HEK293 (cell line): ENCODE data around the gene PSMD13.

Source experiments
- CTCF ChIA-PET: fragments of 350-600 bp; formaldehyde crosslinking; extraction: SDS; loops from one replicate; lab custom pipeline; 2021; ENCODE audit warnings: antibody characterized with exemption; lab: Yijun Ruan, JAX
- POLR2A ChIA-PET: fragments of 300-600 bp; formaldehyde crosslinking; extraction: SDS; loops from one replicate; lab custom pipeline; 2020; ENCODE audit warnings: antibody characterized with exemption, inconsistent platforms; lab: Yijun Ruan, JAX
- H3K27ac ChIP-seq: fragments of 200-500 bp; sonication (Bioruptor generic); 2 replicates; pipeline ENCODE4 v1.5.1; 2014; ENCODE audit warnings: low read depth, low read length, control low read depth, inconsistent platforms; ENCODE audit errors: extremely low read depth
- H3K36me3 ChIP-seq, 2 experiments: fragments of 200-500 bp in 1 of 2; sonication (Bioruptor generic) in 1 of 2; 1 replicate in 1 of 2; 2 replicates in 1 of 2; pipeline ENCODE4 v1.5.1; 2014 to 2017; ENCODE audit warnings: inconsistent platforms in 2 of 2, low read length in 2 of 2; ENCODE audit not compliant: control insufficient read depth in 2 of 2, insufficient read depth in 1 of 2
- H3K4me1 ChIP-seq: fragments of 200-500 bp; sonication (Bioruptor generic); 2 replicates; pipeline ENCODE4 v1.5.1; 2014; ENCODE audit warnings: mild to moderate bottlenecking, low read length, inconsistent platforms; ENCODE audit not compliant: control insufficient read depth, insufficient read depth
- H3K4me3 ChIP-seq: 2 replicates; pipeline ENCODE4 v1.5.1; 2011; ENCODE audit warnings: low read depth, mild to moderate bottlenecking, control low read depth, low read length, moderate library complexity
- H3K9me3 ChIP-seq: fragments of 200-500 bp; sonication (Bioruptor generic); 2 replicates; pipeline ENCODE4 v1.5.1; 2014; ENCODE audit warnings: low read depth, low read length, inconsistent platforms; ENCODE audit not compliant: control insufficient read depth, insufficient read depth
- ATF2 ChIP-seq: fragments of 450-650 bp; formaldehyde crosslinking; IDR thresholded peaks from 2 replicates; pipeline ENCODE4 v1.5.1; 2016; ENCODE audit warnings: missing biosample characterization, missing genetic modification characterization, low read depth
- GLI4 ChIP-seq: fragments of 450-650 bp; formaldehyde crosslinking; IDR thresholded peaks from 2 replicates; pipeline ENCODE4 v1.5.1; 2016; ENCODE audit warnings: missing biosample characterization, missing genetic modification characterization
- HOXC10 ChIP-seq: sonication (generic); formaldehyde crosslinking; IDR thresholded peaks from 2 replicates; pipeline ENCODE4 v1.8.1; 2023; ENCODE audit warnings: mild to moderate bottlenecking, missing genetic modification reagents
- IKZF3 ChIP-seq: fragments of 450-650 bp; IDR thresholded peaks from 2 replicates; pipeline ENCODE4 v1.5.0; 2018; ENCODE audit warnings: missing biosample characterization, mild to moderate bottlenecking, missing genetic modification characterization, moderate library complexity
- KLF16 ChIP-seq: fragments of 450-650 bp; formaldehyde crosslinking; IDR thresholded peaks from 2 replicates; pipeline ENCODE4 v1.5.1; 2017; ENCODE audit warnings: missing biosample characterization, missing genetic modification characterization
- KLF8 ChIP-seq: fragments of 450-650 bp; formaldehyde crosslinking; IDR thresholded peaks from 2 replicates; pipeline ENCODE4 v1.5.1; 2016; ENCODE audit warnings: missing biosample characterization, missing genetic modification characterization
- MYNN ChIP-seq: fragments of 450-650 bp; formaldehyde crosslinking; IDR thresholded peaks from 2 replicates; pipeline ENCODE4 v1.5.1; 2016; ENCODE audit warnings: missing biosample characterization, missing genetic modification characterization, borderline replicate concordance
- SCRT1 ChIP-seq: fragments of 450-650 bp; formaldehyde crosslinking; IDR thresholded peaks from 2 replicates; pipeline ENCODE4 v1.5.1; 2016; ENCODE audit warnings: missing biosample characterization, missing genetic modification characterization, borderline replicate concordance
- SCRT2 ChIP-seq: fragments of 450-650 bp; formaldehyde crosslinking; IDR thresholded peaks from 2 replicates; pipeline ENCODE4 v1.5.1; 2016; ENCODE audit warnings: missing biosample characterization, missing genetic modification characterization
- ZBTB1 ChIP-seq: fragments of 450-650 bp; formaldehyde crosslinking; IDR thresholded peaks from 2 replicates; pipeline ENCODE4 v1.5.1; 2016; ENCODE audit warnings: missing biosample characterization, missing genetic modification characterization
- ZIC2 ChIP-seq: fragments of 450-650 bp; formaldehyde crosslinking; IDR thresholded peaks from 2 replicates; pipeline ENCODE4 v1.5.1; 2016; ENCODE audit warnings: missing biosample characterization, missing genetic modification characterization
- ZNF214 ChIP-seq: fragments of 450-650 bp; formaldehyde crosslinking; IDR thresholded peaks from 2 replicates; pipeline ENCODE4 v1.5.1; 2017; ENCODE audit warnings: missing biosample characterization, mild to moderate bottlenecking, missing genetic modification characterization, borderline replicate concordance
- ZNF223 ChIP-seq: fragments of 450-650 bp; formaldehyde crosslinking; IDR thresholded peaks from 2 replicates; pipeline ENCODE4 v1.5.1; 2016; ENCODE audit warnings: missing biosample characterization, missing genetic modification characterization
- ZNF394 ChIP-seq: fragments of 450-650 bp; formaldehyde crosslinking; IDR thresholded peaks from 2 replicates; pipeline ENCODE4 v1.5.1; 2016; ENCODE audit warnings: missing biosample characterization, missing genetic modification characterization, mild to moderate bottlenecking, moderate library complexity, borderline replicate concordance
- ZNF404 ChIP-seq: fragments of 450-650 bp; formaldehyde crosslinking; IDR thresholded peaks from 2 replicates; pipeline ENCODE4 v1.5.1; 2017; ENCODE audit warnings: missing biosample characterization, missing genetic modification characterization
- ZNF473 ChIP-seq: fragments of 450-650 bp; formaldehyde crosslinking; IDR thresholded peaks from 2 replicates; pipeline ENCODE4 v1.5.1; 2017; ENCODE audit warnings: missing biosample characterization, missing genetic modification characterization
- ZNF501 ChIP-seq: fragments of 450-650 bp; formaldehyde crosslinking; IDR thresholded peaks from 2 replicates; pipeline ENCODE4 v1.5.1; 2016; ENCODE audit warnings: missing biosample characterization, missing genetic modification characterization
- ZNF560 ChIP-seq: fragments of 450-650 bp; formaldehyde crosslinking; IDR thresholded peaks from 2 replicates; pipeline ENCODE4 v1.5.1; 2017; ENCODE audit warnings: missing biosample characterization, missing genetic modification characterization, borderline replicate concordance
- ZNF660 ChIP-seq: fragments of 450-650 bp; IDR thresholded peaks from 2 replicates; pipeline ENCODE4 v1.5.1; 2018; ENCODE audit warnings: missing biosample characterization, mild to moderate bottlenecking, missing genetic modification characterization
- ZNF677 ChIP-seq: fragments of 450-650 bp; IDR thresholded peaks from 2 replicates; pipeline ENCODE4 v1.5.0; 2018; ENCODE audit warnings: missing biosample characterization, mild to moderate bottlenecking, missing genetic modification characterization, moderate library complexity
- ZNF768 ChIP-seq: fragments of 450-650 bp; formaldehyde crosslinking; IDR thresholded peaks from 2 replicates; pipeline ENCODE4 v1.5.1; 2018; ENCODE audit warnings: missing biosample characterization, mild to moderate bottlenecking, missing genetic modification characterization
- ZSCAN16 ChIP-seq: fragments of 450-650 bp; formaldehyde crosslinking; IDR thresholded peaks from 2 replicates; pipeline ENCODE4 v1.5.1; 2016; ENCODE audit warnings: missing biosample characterization, missing genetic modification characterization
- ZSCAN4 ChIP-seq: fragments of 450-650 bp; formaldehyde crosslinking; IDR thresholded peaks from 2 replicates; pipeline ENCODE4 v1.5.1; 2017; ENCODE audit warnings: missing biosample characterization, missing genetic modification characterization
- TF ChIP-seq, protein P1 (sequence below): fragments of 450-650 bp; formaldehyde crosslinking; IDR thresholded peaks from 2 replicates; pipeline ENCODE4 v1.5.1; 2016; ENCODE audit warnings: missing biosample characterization, missing genetic modification characterization

The PSMD13 gene

DNA sequence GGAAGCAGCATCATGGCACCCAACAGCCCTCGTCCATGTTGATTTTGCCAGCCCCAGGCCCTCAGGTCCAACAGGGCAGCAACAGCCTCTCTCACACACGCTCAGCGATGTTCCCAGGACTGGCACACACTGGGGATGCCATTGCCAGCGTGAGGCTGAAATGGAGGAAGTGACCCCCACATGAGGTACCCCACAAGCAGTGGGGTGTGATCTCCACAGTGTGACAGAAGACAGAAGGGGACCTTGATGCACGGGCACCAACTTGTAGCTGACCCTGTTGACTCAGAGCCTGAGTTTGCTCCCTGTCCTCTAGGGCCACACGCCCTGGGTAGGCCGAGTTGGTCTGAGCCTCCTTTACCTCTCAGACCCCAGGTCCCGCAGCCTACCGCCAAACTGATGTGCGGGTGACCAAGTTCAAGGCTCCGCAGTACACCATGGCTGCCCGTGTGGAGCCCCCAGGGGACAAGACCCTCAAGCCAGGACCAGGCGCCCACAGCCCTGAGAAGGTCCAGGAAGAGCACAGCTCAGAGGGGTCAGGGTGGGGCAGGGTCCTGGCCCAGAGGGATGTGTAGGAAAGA lies 37.7 kb upstream of the PSMD13 start:
- TF ChIP-seq SCRT1 (tag by site-specific recombination) = 0 out of 2 replicates have a peak, but pooled peaks have one; percentile 16
- TF ChIP-seq ZNF473 = no peak
- TF ChIP-seq SCRT2 (tag by site-specific recombination) = peak; percentile 36; the same call in 1 of the 2 replicates
- TF ChIP-seq ZSCAN4 = no peak
- POLR2A ChIA-PET = no interaction called here
- no peaks in the 10 kb centered on the region for H3K4me1 ChIP-seq
- peaks cover 0 to 13% of the 10 kb centered on the region in 2 experiments; a peak in 1 of 3 replicates for H3K36me3 ChIP-seq
- H3K9me3 ChIP-seq = no peaks in the 10 kb centered on the region
- H3K27ac ChIP-seq = no peak overlapping the region
- no peak overlapping the region for H3K4me3 ChIP-seq
- CTCF ChIA-PET = interaction anchor here (1.0 kb wide), 1 partner anchor 249 kb away, joined by 3 read pairs; no protein-coding TSS in a partner anchor

GRCh38 chr11:199782-200181 lies 37.0 kb upstream of the PSMD13 start:
- H3K36me3 ChIP-seq = peaks cover 0 to 19% of the 10 kb centered on the region in 2 experiments; a peak in 1 of 3 replicates
- no peaks in the 10 kb centered on the region for H3K9me3 ChIP-seq
- H3K4me3 ChIP-seq = no peak overlapping the region
- TF ChIP-seq ZNF214 (tag by site-specific recombination) = no peak
- TF ChIP-seq ZSCAN16 (tag by site-specific recombination) = no peak
- TF ChIP-seq ZNF223 (tag by site-specific recombination) = no peak
- TF ChIP-seq ZNF560 (tag by site-specific recombination) = no peak
- no peak for TF ChIP-seq ZNF768 (tag by site-specific recombination)
- no peak for TF ChIP-seq MYNN (tag by site-specific recombination)
- TF ChIP-seq ZNF394 (tag by site-specific recombination) = no peak
- TF ChIP-seq KLF8 (tag by site-specific recombination) = no peak
- TF ChIP-seq ZIC2 (tag by site-specific recombination) = no peak
- TF ChIP-seq HOXC10 (CRISPR knock-in tag) = no peak
- no peak for TF ChIP-seq ATF2 (tag by site-specific recombination)
- H3K4me1 ChIP-seq = no peaks in the 10 kb centered on the region
- no peak overlapping the region for H3K27ac ChIP-seq
- ChIA-PET POLR2A (no interaction called here), CTCF (interaction anchor here (0.7 kb wide), 1 partner anchor 12 kb away, joined by 3 read pairs; no protein-coding TSS in a partner anchor)

- H3K27ac ChIP-seq = no peak overlapping the region
- no peaks in the 10 kb centered on the region for H3K9me3 ChIP-seq
- H3K4me1 ChIP-seq = no peaks in the 10 kb centered on the region
- CTCF ChIA-PET = interaction anchor here (0.7 kb wide), 1 partner anchor 11 kb away, joined by 3 read pairs; no protein-coding TSS in a partner anchor
- POLR2A ChIA-PET = interaction anchor here (0.7 kb wide), 1 partner anchor 254 kb away, joined by 3 read pairs; no protein-coding TSS in a partner anchor
- peaks cover 0 to 26% of the 10 kb centered on the region in 2 experiments; a peak in 1 of 3 replicates for H3K36me3 ChIP-seq
- H3K4me3 ChIP-seq = no peak overlapping the region
- no peak for TF ChIP-seq ZNF223 (tag by site-specific recombination)
- TF ChIP-seq ZBTB1 (tag by site-specific recombination) = no peak
- no peak for TF ChIP-seq KLF16 (tag by site-specific recombination)
- TF ChIP-seq, protein P1, sequence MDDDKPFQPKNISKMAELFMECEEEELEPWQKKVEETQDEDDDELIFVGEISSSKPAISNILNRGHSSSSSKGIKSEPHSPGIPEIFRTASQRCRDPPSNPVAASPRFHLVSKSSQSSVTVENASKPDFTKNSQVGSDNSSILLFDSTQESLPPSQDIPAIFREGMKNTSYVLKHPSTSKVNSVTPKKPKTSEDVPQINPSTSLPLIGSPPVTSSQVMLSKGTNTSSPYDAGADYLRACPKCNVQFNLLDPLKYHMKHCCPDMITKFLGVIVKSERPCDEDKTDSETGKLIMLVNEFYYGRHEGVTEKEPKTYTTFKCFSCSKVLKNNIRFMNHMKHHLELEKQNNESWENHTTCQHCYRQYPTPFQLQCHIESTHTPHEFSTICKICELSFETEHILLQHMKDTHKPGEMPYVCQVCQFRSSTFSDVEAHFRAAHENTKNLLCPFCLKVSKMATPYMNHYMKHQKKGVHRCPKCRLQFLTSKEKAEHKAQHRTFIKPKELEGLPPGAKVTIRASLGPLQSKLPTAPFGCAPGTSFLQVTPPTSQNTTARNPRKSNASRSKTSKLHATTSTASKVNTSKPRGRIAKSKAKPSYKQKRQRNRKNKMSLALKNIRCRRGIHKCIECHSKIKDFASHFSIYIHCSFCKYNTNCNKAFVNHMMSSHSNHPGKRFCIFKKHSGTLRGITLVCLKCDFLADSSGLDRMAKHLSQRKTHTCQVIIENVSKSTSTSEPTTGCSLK = no peak
- no peak for TF ChIP-seq ZNF677
- no peak for TF ChIP-seq ZNF660 (tag by site-specific recombination)
- no peak for TF ChIP-seq ZNF501 (tag by site-specific recombination)
- no peak for TF ChIP-seq ZNF404 (tag by site-specific recombination)
- TF ChIP-seq IKZF3 (tag by site-specific recombination) = no peak
- no peak for TF ChIP-seq GLI4 (tag by site-specific recombination)
Observed at GRCh38 chr11:200224-201003, 36.4 kb upstream of the PSMD13 start.
